GM12864 (cell line): Measurements from ENCODE around the gene AACS.
A peak's percentile ranks its signal among the peaks of the same experiment; 100 is the strongest.
"Not testable (repeated sequence)": the region's sequence is repeated elsewhere in the genome, so short reads cannot be mapped to it uniquely, and the experiment has no call there.

Experiments used
- DNase-seq: peaks from one replicate; pipeline ENCODE4 v3.0.0-alpha.2; 2011; ENCODE audit warnings: low read depth
- H3K4me3 ChIP-seq: 2 replicates; pipeline ENCODE4 v1.5.1; 2011; ENCODE audit warnings: mild to moderate bottlenecking, low read depth, low read length, control low read depth
- CTCF ChIP-seq: IDR thresholded peaks from 2 replicates; pipeline ENCODE4 v1.5.1; 2011; ENCODE audit warnings: low read depth, mild to moderate bottlenecking, moderate library complexity, low read length, control low read depth, inconsistent platforms; ENCODE audit errors: missing control alignments

AACS gene

GRCh38 chr12:125056306-125056705, 8.9 kb upstream of the AACS start:
- no peak for TF ChIP-seq CTCF
- no peak overlapping the region for H3K4me3 ChIP-seq
- no peak for DNase-seq

DNA sequence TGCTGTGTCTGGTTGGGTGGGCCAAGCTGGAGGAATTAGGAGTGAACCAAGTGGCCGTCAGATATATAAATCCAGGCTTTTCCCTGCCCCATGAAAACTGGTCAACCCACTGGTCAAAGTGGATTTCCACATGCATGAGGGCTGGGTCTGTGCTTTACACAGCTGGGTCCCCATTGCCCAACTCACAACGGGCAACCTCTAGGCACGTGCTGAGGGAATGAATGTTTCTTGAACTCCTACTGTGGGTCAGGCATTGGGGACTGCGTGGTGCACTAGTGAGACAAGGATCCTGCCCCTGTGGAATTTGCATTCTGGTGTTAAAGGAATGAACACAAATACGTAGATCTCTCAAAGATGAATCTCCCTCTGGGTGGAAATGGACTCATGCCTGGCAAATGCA, 7.5 kb upstream of the AACS start:
- H3K4me3 ChIP-seq = no peak overlapping the region
- DNase-seq = no peak
- TF ChIP-seq CTCF = no peak

DNA sequence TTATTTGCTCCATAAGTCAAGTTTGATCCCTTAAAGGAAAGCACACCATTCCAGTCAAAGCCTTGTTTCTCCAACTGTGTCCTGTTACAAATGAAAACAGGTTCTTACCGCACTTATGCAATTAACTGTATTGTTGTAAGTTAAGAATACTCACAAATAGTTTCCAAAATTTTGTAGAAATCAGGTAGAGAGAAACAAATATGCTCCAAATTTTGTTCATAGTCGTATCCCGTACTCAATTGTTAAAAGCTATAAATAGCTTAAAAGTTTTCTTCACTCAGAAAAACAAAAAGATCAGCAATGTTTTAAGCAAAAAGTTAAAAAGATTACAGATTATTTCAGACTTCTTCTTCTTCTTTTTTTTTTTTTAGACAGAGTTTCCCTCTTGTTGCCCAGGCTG, 4.0 kb upstream of the AACS start:
- no peak for DNase-seq
- no peak for TF ChIP-seq CTCF
- no peak overlapping the region for H3K4me3 ChIP-seq

- not testable (repeated sequence) for H3K4me3 ChIP-seq, DNase-seq
Measured at GRCh38 chr12:125063522-125063921, 1.7 kb upstream of the AACS start.

DNA sequence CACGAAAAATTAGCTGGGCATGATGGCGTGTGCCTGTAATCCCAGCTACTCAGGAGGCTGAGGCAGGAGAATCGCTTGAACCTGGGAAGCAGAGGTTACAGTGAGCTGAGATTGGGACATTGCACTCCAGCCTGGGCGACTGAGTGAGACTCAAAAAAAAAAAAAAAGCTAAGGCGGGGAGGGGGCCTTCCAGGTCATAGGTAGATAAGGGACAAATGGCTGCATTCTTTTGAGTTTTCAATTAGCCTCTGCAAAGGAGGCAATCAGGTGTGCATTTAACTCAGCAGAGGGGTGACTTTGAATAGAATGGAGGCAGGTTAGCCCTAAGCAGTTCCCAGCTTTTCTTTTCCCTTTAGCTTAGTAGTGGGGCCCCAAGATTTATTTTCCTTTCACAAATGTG, 743 bp upstream of the AACS start:
- peak overlapping the region; percentile 98 for H3K4me3 ChIP-seq
- DNase-seq = no peak
- TF ChIP-seq CTCF = no peak

DNA sequence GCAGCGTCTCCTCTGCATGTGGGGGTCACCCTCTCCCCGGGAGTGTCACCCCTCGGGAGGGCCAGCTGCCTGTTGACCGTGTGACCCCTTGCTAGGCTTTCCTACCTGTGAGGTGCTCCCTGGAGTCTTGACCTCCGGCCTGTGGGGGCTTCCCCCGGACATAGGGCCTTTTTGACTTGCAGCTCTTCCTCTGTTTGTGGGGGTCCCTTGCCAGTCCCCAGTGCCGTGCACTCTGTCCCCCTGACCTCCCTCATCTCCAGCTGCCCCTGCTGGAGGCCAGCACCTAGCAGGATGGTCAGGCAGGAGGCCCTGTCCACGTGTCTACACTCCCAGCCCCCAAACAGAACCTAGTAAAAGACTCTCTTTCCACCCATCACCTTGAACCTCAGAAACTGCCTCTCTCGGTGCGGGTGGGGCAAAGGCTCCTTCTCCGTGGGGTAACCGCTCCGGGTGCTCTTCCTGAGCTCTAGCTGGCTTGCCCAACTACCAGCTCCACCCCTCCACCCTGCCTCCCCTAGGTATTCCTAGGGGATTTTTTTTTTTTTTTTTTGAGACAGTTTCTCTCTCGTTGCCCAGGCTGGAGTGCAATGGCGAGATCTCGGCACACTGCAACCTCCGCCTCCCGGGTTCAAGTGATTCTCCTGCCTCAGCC, 810 bp downstream of the AACS start:
- H3K4me3 ChIP-seq = peak overlapping the region; percentile 98
- DNase-seq = no peak
- TF ChIP-seq CTCF = no peak

- no peak overlapping the region for H3K4me3 ChIP-seq
- TF ChIP-seq CTCF = no peak
- no peak for DNase-seq
Measured at GRCh38 chr12:125068391-125068790, 3.2 kb downstream of the AACS start.

DNA sequence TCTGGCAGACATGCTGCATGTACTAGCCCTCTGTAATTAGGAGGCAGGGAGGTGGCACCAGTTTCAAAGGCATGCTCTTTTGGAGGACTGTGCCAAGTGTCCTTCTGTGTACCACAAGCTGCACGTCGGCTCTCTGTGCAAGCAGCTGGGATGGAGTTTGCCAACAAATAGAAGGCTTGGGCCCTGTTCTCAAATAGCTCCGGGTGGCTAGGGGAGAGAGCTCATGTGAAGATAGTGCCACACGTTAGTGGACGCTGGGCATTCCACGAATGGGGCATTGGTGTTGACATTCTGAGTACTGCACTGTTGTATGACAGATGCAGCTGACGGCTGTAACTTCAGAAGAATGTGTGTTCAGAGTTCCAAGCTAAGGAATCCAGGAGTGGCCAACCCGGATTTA, 4.4 kb downstream of the AACS start:
- no peak for TF ChIP-seq CTCF
- DNase-seq = no peak
- H3K4me3 ChIP-seq = no peak overlapping the region
